Ectodermal cell (in vitro differentiated cells): ENCODE results near the gene NINJ2. TPM values are rescaled to one million over a fixed set of nuclear protein-coding genes. Genes with fewer than 3 reads are reported as not detected.
"Not testable (repeated sequence)": the region's sequence is repeated elsewhere in the genome, so short reads cannot be mapped to it uniquely, and the experiment has no call there.

Source experiments
- H3K27ac ChIP-seq: 2 replicates; pipeline ENCODE4 v1.7.0; 2013; ENCODE audit warnings: mild to moderate bottlenecking, low read depth, low read length; ENCODE audit not compliant: insufficient read depth, poor library complexity, severe bottlenecking
- H3K27me3 ChIP-seq: 2 replicates; pipeline ENCODE4 v1.7.0; 2013; ENCODE audit warnings: mild to moderate bottlenecking, low read length; ENCODE audit not compliant: insufficient read depth, control insufficient read depth, poor library complexity, severe bottlenecking
- H3K36me3 ChIP-seq: one replicate; pipeline ENCODE4 v1.7.0; 2013; ENCODE audit warnings: low read length; ENCODE audit not compliant: control insufficient read depth, insufficient read depth
- H3K4me1 ChIP-seq: one replicate; pipeline ENCODE4 v1.7.0; 2013; ENCODE audit warnings: low read length; ENCODE audit not compliant: control insufficient read depth, insufficient read depth
- H3K4me3 ChIP-seq: 2 replicates; pipeline ENCODE4 v1.7.0; 2013; ENCODE audit warnings: low read depth, low read length, control low read depth; ENCODE audit not compliant: insufficient read depth
- H3K9me3 ChIP-seq: 2 replicates; pipeline ENCODE4 v1.7.0; 2013; ENCODE audit warnings: mild to moderate bottlenecking, low read length, moderate library complexity; ENCODE audit not compliant: control insufficient read depth
- WGBS, 2 experiments: methylation state at CpG; one replicate each; pipeline ENCODE4 v1.1.7; 2013; ENCODE audit warnings: missing lambda C conversion rate in 2 of 2; 5-methylcytosine and 5-hydroxymethylcytosine counted together
- polyA plus RNA-seq, 4 experiments: library from polyadenylated mRNA; stranded (reverse); fragments of 50-300 nt; gene quantifications; one replicate each; pipeline ENCODE4 v1.2.3, GENCODE V29; 2013

Gene NINJ2
- polyA plus RNA-seq (2013, experiment 1 of 4): not detected
- 0.55 TPM for polyA plus RNA-seq (2013, experiment 2 of 4)
- not detected for polyA plus RNA-seq (2013, experiment 3 of 4)
- polyA plus RNA-seq (2013, experiment 4 of 4): 0.20 TPM

- H3K27me3 ChIP-seq: no peaks in the 10 kb centered on the region
- no peak within 1 kb of the TSS for H3K27ac ChIP-seq
- H3K4me1 ChIP-seq: no peaks in the 10 kb centered on the region
- H3K36me3 ChIP-seq: no peaks in the 10 kb centered on the region
- 87% methylated on average over 17 of the region's 17 CpGs for WGBS, 2 experiments
- no peak within 1 kb of the TSS for H3K4me3 ChIP-seq
- H3K9me3 ChIP-seq: no peaks in the 10 kb centered on the region
These were observed at the start of gene NINJ2 for GRCh38 chr12:663293-663871. Gene NINJ2, minus strand, starts transcription at chr12:663445. Its CDS starts 85 bp downstream, at chr12:663360.

DNA sequence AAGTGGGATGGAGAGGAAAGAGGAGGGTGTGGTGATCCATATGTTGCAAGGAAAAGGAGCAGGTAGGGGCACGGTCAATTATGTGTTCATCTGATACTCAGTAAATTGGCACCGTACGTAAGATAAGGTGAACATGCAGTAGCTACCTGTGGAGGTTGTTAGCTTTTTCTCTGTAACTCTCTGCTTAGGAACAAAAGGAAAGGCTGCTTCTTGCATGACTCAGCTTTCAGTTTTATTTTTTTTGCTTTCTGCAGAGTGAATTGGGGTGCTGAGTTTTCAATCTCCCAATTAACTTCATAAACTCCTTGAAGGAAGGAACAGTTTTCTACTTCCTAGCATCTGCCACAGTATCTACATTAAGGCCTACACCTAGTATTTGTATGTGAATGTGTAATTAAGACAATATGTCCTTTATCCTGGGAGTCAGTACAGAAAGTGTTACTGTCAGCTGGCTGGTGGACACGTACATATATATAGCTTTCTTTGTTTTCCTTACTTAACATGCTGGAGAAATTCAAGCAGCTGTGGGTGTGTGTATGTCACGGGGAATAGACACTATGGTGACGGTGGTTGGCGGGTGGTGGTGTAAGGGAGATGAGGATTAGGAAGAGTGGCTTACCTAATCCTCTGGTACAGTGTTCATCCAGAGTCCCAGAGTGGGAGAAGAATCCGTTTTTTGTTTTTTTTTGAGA lies 49.1 kb upstream of the NINJ2 start:
- H3K27me3 ChIP-seq: no peaks in the 10 kb centered on the region
- no peaks in the 10 kb centered on the region for H3K9me3 ChIP-seq
- H3K36me3 ChIP-seq: no peaks in the 10 kb centered on the region
- 90 to 91% methylated on average over 8 of the region's 8 CpGs for WGBS, 2 experiments
- H3K4me1 ChIP-seq: no peaks in the 10 kb centered on the region
- no peak overlapping the region for H3K27ac ChIP-seq
- H3K4me3 ChIP-seq: no peak overlapping the region

DNA sequence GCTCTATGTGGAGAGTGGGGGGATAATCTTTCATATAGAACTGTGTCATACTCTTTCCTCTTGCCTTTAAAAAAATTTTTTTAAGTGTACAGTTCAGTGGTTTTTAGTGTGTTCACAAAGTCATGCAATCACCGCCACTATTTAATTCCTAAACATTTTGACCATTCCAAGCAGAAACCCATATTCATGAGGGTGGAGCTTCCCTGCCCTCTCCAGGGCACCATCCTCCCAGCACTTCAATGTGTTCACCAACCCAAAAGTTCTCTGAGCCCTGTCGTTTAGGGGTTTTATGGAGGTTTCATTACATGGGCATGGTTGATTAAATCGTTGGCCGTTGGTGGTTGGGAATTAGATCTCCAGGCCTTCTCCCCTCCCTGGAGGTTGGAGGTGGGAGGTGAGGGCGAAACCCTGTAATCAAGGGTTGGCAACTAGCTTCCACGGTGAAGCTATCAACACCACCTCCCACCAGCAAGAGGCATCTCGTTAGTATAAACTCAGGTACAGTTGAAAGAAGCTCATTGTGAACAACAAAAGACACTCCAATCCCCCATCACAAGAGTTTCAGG lies 46.3 kb upstream of the NINJ2 start:
- 87% methylated on average over 7 of the region's 7 CpGs for WGBS, 2 experiments
- Histone ChIP-seq H3K36me3 (no peaks in the 10 kb centered on the region), H3K9me3 (no peaks in the 10 kb centered on the region), H3K27ac (no peak overlapping the region), H3K4me1 (no peaks in the 10 kb centered on the region), H3K4me3 (no peak overlapping the region), H3K27me3 (no peaks in the 10 kb centered on the region)

- 64 to 67% methylated on average over 2 of the region's 3 CpGs for WGBS, 2 experiments
- H3K27ac ChIP-seq, H3K4me1 ChIP-seq, H3K9me3 ChIP-seq, H3K36me3 ChIP-seq, H3K27me3 ChIP-seq, H3K4me3 ChIP-seq: not testable (repeated sequence)
These were observed 44.8 kb upstream of the NINJ2 start for GRCh38 chr12:708084-708483.

GRCh38 chr12:704516-705242 lies 41.4 kb upstream of the NINJ2 start:
- 93 to 95% methylated on average over 5 of the region's 5 CpGs for WGBS, 2 experiments
- H3K4me3 ChIP-seq: no peak overlapping the region
- H3K27ac ChIP-seq: no peak overlapping the region
- H3K36me3 ChIP-seq: no peaks in the 10 kb centered on the region
- no peaks in the 10 kb centered on the region for H3K4me1 ChIP-seq
- H3K9me3 ChIP-seq: no peaks in the 10 kb centered on the region
- H3K27me3 ChIP-seq: no peaks in the 10 kb centered on the region

GRCh38 chr12:701896-702539 lies 38.8 kb upstream of the NINJ2 start:
- Histone ChIP-seq H3K4me3 (no peak overlapping the region), H3K36me3 (no peaks in the 10 kb centered on the region), H3K9me3 (peaks cover 2% of the 10 kb centered on the region), H3K27me3 (no peaks in the 10 kb centered on the region), H3K27ac (no peak overlapping the region), H3K4me1 (no peaks in the 10 kb centered on the region)
- 83 to 84% methylated on average over 11 of the region's 11 CpGs for WGBS, 2 experiments

- 66 to 71% methylated on average over 4 of the region's 4 CpGs for WGBS, 2 experiments
- Histone ChIP-seq H3K36me3 (no peaks in the 10 kb centered on the region), H3K27ac (no peak overlapping the region), H3K4me3 (no peak overlapping the region), H3K27me3 (no peaks in the 10 kb centered on the region), H3K4me1 (no peaks in the 10 kb centered on the region), H3K9me3 (peaks cover 2% of the 10 kb centered on the region)
These were observed 36.8 kb upstream of the NINJ2 start for GRCh38 chr12:700016-700415.

DNA sequence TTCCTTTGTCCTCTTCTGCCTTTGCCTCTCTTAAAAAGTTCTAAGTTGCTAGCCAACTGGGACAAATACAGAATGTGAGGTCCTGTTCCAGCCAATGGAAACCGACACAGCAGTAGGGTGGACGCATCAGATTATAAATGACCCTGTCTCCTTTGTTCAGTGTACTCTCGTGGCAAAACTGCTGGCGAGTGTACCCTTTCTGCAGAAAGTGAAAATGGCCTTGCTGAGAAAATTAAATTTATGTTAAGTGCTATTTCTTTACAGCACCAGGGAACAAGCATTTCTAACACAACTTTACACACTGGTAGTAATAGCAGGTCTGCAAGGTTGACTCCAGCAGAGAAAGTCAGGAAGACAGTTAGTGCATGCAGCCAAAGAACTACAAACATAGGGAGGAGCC lies 35.0 kb upstream of the NINJ2 start:
- WGBS, 2 experiments: 92 to 95% methylated on average over 4 of the region's 4 CpGs
- H3K27ac ChIP-seq, H3K36me3 ChIP-seq, H3K27me3 ChIP-seq, H3K9me3 ChIP-seq, H3K4me3 ChIP-seq, H3K4me1 ChIP-seq: not testable (repeated sequence)

- H3K4me1 ChIP-seq: no peaks in the 10 kb centered on the region
- WGBS, 2 experiments: 93 to 94% methylated on average over 2 of the region's 2 CpGs
- H3K27ac ChIP-seq: no peak overlapping the region
- H3K36me3 ChIP-seq: no peaks in the 10 kb centered on the region
- no peaks in the 10 kb centered on the region for H3K27me3 ChIP-seq
- no peak overlapping the region for H3K4me3 ChIP-seq
- H3K9me3 ChIP-seq: peaks cover 2% of the 10 kb centered on the region
These were observed 34.2 kb upstream of the NINJ2 start for GRCh38 chr12:697481-697880.
